Fibroblast of villous mesenchyme (primary cell): ENCODE results near the gene CCDC188. TPM values are rescaled to one million over a fixed set of nuclear protein-coding genes. Genes with fewer than 3 reads are reported as not detected.

Source experiments
- DNase-seq: peaks from one replicate; pipeline ENCODE4 v3.0.0-alpha.2; 2010; ENCODE audit warnings: low read depth
- H3K4me3 ChIP-seq: 2 replicates; pipeline ENCODE4 v1.5.1; 2011; ENCODE audit warnings: low read depth, mild to moderate bottlenecking, low read length
- total RNA-seq: library from RNA; depleted of rRNA; stranded (reverse); fragments of >200 nt; gene quantifications from 2 replicates; pipeline ENCODE4 v1.2.3, GENCODE V29; 2012
- TF ChIP-seq, protein P1 (sequence below): IDR thresholded peaks from 2 replicates; pipeline ENCODE4 v1.5.1; 2012; ENCODE audit warnings: low read depth, mild to moderate bottlenecking, low read length; ENCODE audit not compliant: insufficient read depth

Gene CCDC188
- total RNA-seq, 1 donor: 0.43 TPM

- TF ChIP-seq, protein P1, sequence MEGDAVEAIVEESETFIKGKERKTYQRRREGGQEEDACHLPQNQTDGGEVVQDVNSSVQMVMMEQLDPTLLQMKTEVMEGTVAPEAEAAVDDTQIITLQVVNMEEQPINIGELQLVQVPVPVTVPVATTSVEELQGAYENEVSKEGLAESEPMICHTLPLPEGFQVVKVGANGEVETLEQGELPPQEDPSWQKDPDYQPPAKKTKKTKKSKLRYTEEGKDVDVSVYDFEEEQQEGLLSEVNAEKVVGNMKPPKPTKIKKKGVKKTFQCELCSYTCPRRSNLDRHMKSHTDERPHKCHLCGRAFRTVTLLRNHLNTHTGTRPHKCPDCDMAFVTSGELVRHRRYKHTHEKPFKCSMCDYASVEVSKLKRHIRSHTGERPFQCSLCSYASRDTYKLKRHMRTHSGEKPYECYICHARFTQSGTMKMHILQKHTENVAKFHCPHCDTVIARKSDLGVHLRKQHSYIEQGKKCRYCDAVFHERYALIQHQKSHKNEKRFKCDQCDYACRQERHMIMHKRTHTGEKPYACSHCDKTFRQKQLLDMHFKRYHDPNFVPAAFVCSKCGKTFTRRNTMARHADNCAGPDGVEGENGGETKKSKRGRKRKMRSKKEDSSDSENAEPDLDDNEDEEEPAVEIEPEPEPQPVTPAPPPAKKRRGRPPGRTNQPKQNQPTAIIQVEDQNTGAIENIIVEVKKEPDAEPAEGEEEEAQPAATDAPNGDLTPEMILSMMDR: no peak
- H3K4me3 ChIP-seq: no peak overlapping the region
- no peak for DNase-seq
Observed at GRCh38 chr22:20183823-20184222, 33.0 kb upstream of the CCDC188 start.

GRCh38 chr22:20183101-20183500, 32.2 kb upstream of the CCDC188 start:
- DNase-seq: no peak
- TF ChIP-seq, protein P1: no peak
- H3K4me3 ChIP-seq: no peak overlapping the region

DNA sequence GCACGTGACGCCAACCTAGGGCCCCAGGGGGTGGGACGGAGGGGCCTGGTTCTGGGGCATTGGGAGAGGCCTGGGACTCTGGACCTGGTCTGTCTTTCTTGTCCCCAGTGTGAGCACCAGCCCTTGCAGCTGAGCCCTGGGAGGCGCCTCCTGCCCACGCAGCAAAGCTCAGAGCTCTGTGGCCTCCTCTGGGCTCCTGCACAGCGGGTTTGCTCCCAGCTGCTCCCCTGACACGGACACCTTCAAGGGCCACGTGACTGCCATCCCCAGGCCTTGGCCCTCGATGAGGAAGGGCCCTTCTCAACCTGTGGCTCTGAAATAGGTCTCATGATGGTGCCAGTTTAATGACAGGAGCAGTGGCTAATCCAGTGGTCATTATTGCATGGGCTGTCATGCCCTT, 31.5 kb upstream of the CCDC188 start:
- TF ChIP-seq, protein P1: no peak
- no peak for DNase-seq
- H3K4me3 ChIP-seq: no peak overlapping the region

- TF ChIP-seq, protein P1: no peak
- H3K4me3 ChIP-seq: no peak overlapping the region
- DNase-seq: no peak
Observed at GRCh38 chr22:20181884-20182236, 31.0 kb upstream of the CCDC188 start.

DNA sequence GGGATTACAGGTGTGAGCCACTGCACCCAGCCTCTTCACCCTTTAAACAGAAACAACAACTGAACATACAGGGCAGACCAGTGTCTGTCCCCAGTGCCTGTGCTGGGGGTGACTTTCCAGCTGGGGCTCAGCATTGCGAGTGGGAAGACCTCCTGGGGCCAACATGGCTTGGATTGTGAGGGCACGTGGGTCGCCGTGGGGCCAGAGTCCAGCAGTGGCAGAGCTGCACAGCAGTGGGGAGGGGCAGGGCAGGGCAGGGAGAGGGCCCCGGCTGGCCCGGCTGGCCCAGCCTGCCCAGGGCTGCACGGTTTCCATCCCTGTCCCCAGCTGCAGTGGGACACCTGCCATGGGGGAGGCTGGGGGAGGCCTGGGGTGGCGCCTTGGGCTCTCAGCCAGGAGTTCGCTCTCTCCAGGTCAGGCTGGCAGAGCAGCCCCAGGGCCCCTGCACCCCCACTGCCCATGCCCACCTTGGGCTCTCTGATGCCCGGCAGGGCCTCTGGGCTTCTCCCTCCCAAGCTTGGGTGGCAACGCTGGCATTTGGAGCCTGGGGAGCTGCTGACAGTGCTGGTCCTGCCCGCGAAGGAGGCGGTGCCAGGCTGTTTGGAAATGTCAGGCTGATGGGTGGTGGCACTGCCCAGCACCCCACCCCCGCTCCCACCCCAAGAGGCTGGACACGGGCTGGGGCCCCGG, 30.5 kb upstream of the CCDC188 start:
- no peak for DNase-seq
- H3K4me3 ChIP-seq: no peak overlapping the region
- TF ChIP-seq, protein P1: no peak

DNA sequence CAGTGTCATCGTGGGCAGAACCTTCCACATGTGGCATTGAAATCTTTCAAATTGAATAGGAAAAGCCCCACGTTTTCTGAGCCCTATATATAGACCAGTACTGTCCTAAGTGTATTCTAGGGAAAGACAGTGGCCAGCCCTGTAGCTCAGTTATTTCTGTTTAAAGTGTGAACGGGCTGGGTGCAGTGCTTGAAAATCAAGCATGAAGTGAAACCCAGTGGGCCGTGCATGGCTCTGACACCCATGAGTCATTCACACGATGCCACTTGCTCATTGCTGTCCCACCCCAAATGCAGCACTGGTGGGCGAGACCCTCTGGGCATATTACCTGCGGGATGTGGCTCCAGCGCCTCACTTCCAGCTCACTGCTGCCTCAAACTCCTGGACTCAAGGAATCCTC, 29.8 kb upstream of the CCDC188 start:
- H3K4me3 ChIP-seq: no peak overlapping the region
- DNase-seq: no peak
- TF ChIP-seq, protein P1: no peak

DNA sequence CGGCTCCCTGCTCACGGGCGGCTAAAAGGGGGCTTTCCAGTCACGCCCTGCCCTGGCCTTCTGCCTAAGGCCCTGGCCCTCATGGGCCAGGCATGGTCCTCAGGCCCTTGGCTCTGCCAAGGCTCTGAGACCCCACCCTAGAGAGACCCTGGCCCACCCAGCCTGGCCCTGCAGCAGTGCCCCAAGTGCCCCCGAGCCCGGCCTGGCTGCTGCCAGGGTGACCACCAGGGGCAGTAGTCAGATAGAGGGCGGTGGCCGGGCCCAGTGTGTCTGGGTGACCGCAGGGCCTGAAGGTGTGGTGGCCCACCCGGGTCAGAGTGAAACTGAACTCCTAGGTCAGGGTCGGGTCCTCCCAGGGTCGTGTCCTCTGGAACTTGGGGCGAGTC, 29.4 kb upstream of the CCDC188 start:
- TF ChIP-seq, protein P1: peak; percentile 29
- no peak overlapping the region for H3K4me3 ChIP-seq
- DNase-seq: no peak
